Lower leg skin (tissue), 3 donors: ENCODE results near the gene DDX19B.

ENCODE experiments used
- CTCF ChIP-seq, 3 donors: fragments of 450-650 bp; IDR thresholded peaks; one replicate each; pipeline ENCODE4 v1.5.1; 2016; ENCODE audit warnings: antibody characterized with exemption in 3 of 3, mild to moderate bottlenecking in 3 of 3, moderate library complexity in 2 of 3
- POLR2A ChIP-seq, 2 donors: fragments of 450-650 bp; IDR thresholded peaks; one replicate each; pipeline ENCODE4 v1.6.1; 2016 to 2017; ENCODE audit warnings: antibody characterized with exemption in 2 of 2, mild to moderate bottlenecking in 1 of 2, moderate library complexity in 1 of 2

GRCh38 chr16:70290949-70291519 is 8.0 kb upstream of the DDX19B start:
- TF ChIP-seq CTCF (IDR thresholded peaks at IDR 0.05): no peak
- TF ChIP-seq POLR2A (IDR thresholded peaks at IDR 0.05): no peak
